Caki2 (cell line): ENCODE results near the gene LIG4. TPM values are rescaled to one million over a fixed set of nuclear protein-coding genes. Genes with fewer than 3 reads are reported as not detected.
"Not testable (repeated sequence)": the region's sequence is repeated elsewhere in the genome, so short reads cannot be mapped to it uniquely, and the experiment has no call there.

Source experiments
- DNase-seq: peaks from one replicate; pipeline ENCODE4 v3.0.0-alpha.2; 2015; ENCODE audit warnings: low read depth
- in situ Hi-C: cut with HindIII; loops from 2 replicates; pipeline ENCODE4 v1.10.0; 2016; ENCODE audit warnings: low sequenced_read_pairs, low pct_unique_long_range_greater_than_20kb, mixed read lengths
- total RNA-seq: library from RNA; depleted of rRNA; stranded (reverse); fragments of >200 nt; shearing (Covaris generic); gene quantifications from 2 replicates; pipeline ENCODE4 v1.2.3, GENCODE V29; 2014; ENCODE audit warnings: low replicate concordance; rRNA removed

LIG4 gene
- total RNA-seq: 0.75 and 2.6 TPM in 2 replicates

DNA sequence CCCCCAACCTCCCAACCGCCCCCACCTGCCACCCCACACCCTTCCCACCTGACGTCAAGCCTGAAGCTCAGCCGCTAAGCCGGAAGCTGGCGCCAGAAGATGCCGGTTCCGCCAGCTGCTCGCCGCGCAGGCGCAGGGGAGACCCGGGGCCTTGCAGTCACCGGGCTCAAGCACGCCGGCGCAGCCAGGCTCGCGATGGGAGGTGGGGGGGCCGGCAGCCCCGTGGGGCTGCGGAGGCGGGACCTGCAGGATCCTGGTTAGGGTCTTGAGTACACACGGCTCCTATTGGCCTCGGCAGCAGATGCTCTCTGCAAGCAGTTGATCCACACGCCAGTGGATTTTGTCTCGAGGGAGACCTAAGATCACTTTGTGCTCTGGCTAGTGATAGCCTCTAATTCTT is at the start of gene LIG4:
Gene LIG4, minus strand, starts transcription at position 101 of the 400 bp plus-strand sequence. CDS start 4,268 bp downstream, outside the sequence.
- DNase-seq: peak; percentile 69
- in situ Hi-C loops: no loop called here

- in situ Hi-C loops: no loop called here
- no peak for DNase-seq
Measured at GRCh38 chr13:108263621-108264355, 48.5 kb upstream of the LIG4 start.

DNA sequence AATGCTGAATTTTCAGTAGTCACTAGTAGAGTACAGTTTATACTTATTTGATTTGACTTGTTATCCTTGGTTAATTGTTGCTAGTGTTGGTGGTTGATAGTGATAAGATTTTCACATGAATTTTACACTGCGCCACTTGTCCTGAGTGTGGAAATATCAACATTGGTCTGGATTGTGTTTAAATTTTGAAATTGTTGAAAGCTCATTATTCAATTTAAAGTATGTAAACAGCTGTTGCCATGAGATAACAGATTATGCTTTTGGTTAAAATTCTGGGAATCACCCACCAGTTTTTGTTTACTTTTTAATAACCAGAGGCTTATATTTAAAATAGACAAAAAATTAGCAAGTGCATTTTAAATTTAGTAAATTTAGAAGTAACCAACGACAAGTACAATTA is 41.9 kb upstream of the LIG4 start:
- in situ Hi-C loops: no loop called here
- DNase-seq: no peak

DNA sequence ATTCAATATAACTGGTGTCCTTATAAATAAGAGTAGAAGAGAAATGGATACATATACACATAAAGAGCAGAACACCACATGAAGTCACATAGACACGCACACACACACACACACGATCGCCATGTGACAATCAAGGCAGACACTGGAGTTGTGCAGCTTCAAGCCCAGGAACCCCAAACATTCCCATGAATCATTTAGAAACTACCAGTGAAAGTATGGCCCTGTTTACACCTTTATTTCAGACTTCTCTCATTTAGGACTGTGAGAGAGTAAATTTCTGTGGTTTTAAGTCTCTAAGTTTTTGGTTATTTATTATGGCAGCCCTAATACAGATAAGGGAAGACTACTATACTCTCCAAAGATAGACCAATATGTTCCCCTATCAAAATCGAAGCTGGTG is 33.8 kb upstream of the LIG4 start:
- in situ Hi-C loops: no loop called here
- DNase-seq: no peak

DNA sequence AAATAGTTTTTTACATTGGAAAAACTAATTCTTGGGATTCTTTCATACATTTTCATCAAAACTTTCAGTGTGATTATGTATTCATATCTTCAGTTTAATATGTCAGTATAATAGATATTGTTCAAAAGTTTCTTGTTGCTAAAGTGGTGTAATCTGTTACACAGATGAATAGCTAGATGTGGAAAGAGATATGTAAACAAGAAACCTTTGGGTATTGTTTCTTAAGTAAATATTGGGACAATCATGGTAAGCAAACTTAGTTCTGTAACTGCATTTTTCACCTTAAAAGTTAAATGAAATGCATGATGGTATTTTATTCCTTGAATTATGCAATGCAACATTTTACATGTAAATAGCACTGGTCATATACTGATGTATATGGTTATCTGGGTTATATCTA is 15.0 kb upstream of the LIG4 start:
- no peak for DNase-seq
- in situ Hi-C loops: no loop called here

DNA sequence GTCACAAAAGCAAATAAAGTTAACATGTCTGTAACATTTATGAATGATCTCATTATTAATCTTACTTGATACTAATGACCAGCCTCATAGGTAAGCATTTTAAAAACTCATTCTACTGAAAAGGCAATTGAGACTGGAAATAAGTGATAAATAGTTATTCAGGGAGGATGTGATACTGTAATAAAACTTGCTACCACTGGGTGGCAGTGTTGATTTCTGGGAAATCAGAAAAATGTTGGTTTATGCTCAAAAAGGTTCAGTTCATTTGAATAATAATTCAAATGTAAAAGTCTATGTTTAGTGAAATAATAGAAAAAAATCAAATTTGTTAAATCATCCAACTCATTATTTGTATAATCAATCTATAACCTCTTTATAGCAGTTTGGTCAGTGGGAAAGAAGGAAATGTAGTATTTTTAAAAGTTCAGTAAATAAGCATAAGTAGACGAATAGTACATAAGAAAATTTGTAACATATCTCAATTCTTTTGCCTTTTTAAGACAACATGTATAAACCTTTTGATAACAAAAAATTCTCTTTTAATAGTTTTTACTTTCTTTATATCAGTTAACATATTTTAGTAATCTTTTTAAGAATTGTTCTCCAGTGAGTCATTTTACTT is 12.4 kb upstream of the LIG4 start:
- DNase-seq: no peak
- in situ Hi-C loops: no loop called here

DNA sequence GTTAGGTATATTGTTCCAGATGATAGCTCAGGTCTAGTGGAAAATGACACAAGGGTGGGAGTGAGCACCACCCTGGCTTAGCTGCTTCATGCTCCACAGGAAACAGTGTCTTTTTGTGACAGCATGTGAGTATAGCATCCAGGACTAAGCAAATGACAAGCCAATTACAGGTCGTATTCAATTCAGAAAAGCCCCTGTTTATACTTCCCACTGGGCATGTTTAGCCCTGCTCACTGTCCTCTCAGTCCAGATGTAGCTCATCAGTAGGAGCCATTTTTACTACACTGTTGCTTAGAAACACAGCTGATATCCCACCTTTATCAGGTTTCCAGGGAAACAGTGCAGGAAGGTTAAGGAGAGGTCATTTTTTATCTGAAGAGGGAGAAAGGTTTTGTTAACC is 10.8 kb upstream of the LIG4 start:
- in situ Hi-C loops: no loop called here
- DNase-seq: no peak

DNA sequence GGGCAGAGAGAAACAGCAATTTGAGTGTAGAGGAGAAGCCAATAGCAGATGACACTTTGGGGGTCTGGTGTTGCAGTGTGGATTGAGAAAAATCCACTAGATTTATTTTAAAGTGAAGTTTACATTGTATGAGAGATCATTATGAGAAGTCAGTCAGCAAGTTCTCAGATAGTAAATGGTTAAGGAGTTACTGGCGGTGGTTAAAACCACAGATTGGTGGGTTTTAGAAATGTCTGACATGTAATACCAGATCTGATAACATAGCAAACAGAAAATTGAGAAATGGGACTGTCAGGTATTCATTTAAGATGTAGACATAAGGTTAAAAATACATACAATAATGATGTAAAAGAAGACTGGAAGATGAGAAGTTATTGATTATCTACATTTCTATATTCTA is 10.1 kb upstream of the LIG4 start:
- no peak for DNase-seq
- in situ Hi-C loops: no loop called here

DNA sequence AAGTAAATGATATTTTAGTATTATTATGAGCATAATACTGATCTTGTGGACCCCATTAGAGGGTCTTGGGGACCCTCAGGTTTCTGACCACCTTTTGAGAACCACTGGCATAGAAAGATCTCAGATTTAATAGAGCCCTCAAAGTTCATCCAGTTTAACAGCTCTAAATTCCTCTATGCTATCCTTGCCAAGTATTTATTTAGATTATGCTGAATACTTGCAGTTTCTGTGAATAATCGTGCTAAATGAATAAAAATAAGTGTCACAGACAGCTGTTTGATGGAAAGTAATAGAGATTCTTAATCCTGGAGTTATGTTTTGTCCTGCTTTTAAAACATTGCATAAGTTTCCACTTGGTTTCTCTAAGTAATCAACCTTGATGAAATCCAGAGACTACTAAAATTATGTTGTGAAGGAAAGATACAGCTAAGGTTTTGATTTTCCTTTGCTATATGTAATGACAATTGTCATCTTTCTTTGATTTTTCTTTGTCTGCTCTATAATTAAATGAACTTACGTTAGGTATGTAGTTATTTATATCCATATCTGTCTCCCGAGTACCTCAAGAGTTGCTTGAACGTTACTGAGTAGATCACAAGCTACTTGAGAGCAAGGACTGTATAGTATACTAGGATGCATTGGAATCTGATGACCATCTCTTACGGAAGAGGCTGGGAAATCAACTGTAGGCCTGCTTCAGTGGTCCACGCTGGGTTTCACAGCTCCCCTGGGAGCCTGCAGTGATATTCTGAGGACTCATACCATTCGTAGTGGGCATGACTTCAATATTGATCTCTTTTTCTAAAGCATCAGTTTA is 8.6 kb upstream of the LIG4 start:
- in situ Hi-C loops: no loop called here

GRCh38 chr13:108220041-108220440 is 4.7 kb upstream of the LIG4 start:
- in situ Hi-C loops: no loop called here
- no peak for DNase-seq

More for the DNA sequence above, 8.6 kb upstream of the LIG4 start:
- DNase-seq: no peak

DNA sequence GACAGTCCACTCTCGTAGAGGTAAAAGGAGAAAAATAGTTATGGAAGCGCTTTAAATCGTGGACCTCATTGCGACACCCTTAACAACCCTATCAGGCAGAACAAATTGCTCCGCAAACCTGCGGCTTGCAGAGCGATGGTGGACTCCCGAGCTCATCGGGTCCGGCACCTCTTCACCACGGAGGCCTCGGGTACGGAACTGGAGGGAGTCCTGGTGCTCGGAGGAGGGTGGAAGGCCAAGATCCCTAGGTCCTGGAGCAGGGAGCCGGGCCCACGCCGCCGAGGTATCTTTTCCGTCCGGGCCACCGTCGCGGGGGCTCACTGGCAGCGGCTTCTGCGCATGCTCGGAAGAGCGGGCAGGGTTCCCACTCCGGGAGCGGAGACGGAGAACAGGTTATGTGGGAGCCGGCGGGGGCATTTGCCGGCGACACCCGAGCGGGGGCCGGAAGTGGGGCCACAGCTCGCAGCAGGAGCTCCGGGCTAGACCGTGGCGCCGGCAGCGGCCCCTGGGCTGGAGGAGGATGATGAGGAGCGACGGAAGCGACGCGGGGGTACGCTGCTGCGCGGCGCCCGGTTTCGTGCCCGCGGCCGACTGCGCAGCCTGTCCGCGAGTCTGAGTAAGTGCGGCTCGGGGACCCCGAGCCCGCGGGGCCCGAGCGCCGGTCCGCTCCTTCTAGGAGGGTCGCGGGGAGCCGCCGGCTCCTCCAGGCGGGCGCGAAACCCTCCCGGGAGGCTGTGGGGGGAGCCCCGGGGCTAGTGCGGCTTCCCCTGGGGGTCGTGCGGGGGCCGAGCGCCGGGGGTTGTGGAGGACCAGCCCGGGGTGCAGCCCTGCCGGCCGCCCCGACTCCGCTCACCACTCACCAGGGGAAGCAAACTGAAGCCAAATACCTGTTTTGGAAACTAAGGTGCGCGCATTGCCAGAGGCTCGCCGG is 3.0 kb upstream of the LIG4 start, which contains the start of gene ABHD13:
Gene ABHD13, plus strand, starts transcription at position 349 of the 931 bp plus-strand sequence. CDS start 10,827 bp downstream, outside the sequence.
- in situ Hi-C loops: no loop called here
- peak; percentile 85 for DNase-seq

DNA sequence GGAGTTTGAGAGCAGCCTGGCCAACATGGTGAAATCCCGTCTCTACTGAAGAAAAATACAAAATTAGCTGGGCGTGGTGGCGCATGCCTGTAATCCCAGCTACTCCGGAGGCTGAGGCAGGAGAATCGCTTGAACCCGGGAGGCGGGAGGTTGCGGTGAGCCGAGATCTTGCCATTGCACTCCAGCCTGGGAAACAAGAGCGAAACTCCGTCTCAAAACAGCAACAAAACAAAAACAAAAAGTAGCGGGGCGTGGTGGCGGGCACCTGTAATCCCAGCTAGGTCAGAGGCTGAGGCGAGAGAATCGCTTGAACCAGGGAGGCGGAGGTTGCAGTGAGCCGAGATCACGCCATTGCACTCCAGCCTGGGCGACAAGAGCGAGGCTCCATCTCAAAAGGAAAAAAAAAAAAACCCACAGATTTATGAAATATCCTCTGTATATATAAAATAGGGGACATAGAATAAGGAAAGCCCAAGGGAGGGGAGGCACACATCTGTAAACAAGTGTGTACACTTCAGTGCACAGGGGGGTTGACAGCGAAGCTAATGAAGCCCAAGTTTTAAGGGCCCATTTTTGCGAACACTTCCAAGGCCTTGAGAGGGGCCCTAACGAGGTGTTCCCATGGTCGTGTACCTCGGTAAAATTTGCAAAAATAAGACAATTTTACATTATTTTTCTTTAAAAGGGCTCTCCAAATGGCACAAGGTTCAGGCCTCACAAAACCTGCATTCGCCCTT is 2.1 kb upstream of the LIG4 start:
- in situ Hi-C loops, DNase-seq: not testable (repeated sequence)

- no peak for DNase-seq
- in situ Hi-C loops: no loop called here
Measured at GRCh38 chr13:108214441-108215271, 680 bp downstream of the LIG4 start.

DNA sequence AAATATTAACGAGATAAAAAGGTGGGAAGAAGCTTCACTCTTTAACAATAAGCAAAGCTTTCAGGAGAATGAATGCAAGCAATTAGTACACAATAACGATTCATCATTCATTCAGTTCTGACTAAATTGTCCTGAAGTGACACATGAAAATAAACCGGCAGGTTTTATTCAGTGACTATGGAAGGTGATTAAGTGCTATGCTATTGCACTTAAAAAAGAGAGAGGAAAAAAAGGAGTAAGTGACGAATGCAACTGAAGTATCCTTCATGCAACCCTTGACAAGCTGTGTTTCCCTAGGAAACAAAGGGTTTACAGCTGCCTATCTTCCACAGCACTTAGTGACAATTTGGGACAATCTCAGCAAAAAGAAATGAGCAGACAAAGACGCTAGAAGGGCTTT is 1.4 kb downstream of the LIG4 start:
- no peak for DNase-seq
- in situ Hi-C loops: no loop called here

- in situ Hi-C loops: no loop called here
- no peak for DNase-seq
Measured at GRCh38 chr13:108212886-108213285, 2.5 kb downstream of the LIG4 start.

DNA sequence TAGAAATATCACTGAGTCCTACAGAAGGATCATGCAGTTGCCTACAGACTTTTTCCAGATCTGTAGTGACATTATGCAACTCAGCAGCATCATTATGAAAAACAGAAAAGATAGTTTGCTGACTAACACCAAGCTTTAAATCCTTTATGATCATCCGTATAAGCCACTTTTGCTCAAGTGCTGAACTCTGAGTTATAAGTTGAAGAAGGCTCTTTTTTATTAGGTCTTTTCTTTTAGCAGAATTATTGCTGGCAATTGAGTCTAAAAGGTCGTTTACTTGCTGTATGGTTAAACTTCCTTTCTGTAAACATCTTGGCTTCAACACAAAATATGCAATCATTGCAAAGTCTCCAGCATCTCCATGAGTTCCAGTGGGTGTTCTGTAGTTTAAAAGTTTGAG is 4.8 kb downstream of the LIG4 start:
- DNase-seq: no peak
- in situ Hi-C loops: no loop called here
